Endothelial cell of umbilical vein (primary cell): ENCODE results near the gene GRID2. TPM values are rescaled to one million over a fixed set of nuclear protein-coding genes. Genes with fewer than 3 reads are reported as not detected.

Source experiments
- BruUV-seq: library from RNA; stranded (reverse); fragments of 400-500 nt; replicated peaks from 2 replicates; lab custom pipeline; 2021; lab: Mats Ljungman, UMichigan
- CTCF ChIA-PET: fragments of 300-600, 350-600 bp; sonication (Branson Sonifier 250); formaldehyde crosslinking; loops from one replicate; lab custom pipeline; 2021; ENCODE audit warnings: antibody characterized with exemption, inconsistent platforms; lab: Charles Lee
- POLR2A ChIA-PET: fragments of 300-600, 350-600 bp; sonication (Branson Sonifier 250); formaldehyde crosslinking; loops from one replicate; lab custom pipeline; 2021; ENCODE audit warnings: antibody characterized with exemption, inconsistent platforms; lab: Charles Lee
- DNase-seq: peaks from one replicate; pipeline ENCODE4 v3.0.0-alpha.2; 2011; ENCODE audit warnings: low read depth, low spot score
- FAIRE-seq: peaks from 2 replicates; lab custom pipeline; 2011; peaks lifted over from hg19 to GRCh38; lab: Jason Lieb, UNC
- H2AFZ ChIP-seq: 2 replicates; pipeline ENCODE4 v1.6.0; 2012; ENCODE audit warnings: low read depth, low read length, control low read depth, inconsistent platforms
- H3K27ac ChIP-seq: 2 replicates; pipeline ENCODE4 v1.5.1; 2011; ENCODE audit warnings: low read depth, mild to moderate bottlenecking, control low read depth, low read length, moderate library complexity; ENCODE audit not compliant: insufficient read depth
- H3K27me3 ChIP-seq, 2 experiments: 2 replicates each; pipeline versions ENCODE4 v1.6.0 to v1.6.1; 2011; ENCODE audit warnings: low read length in 2 of 2, mixed read lengths in 1 of 2; ENCODE audit not compliant: control insufficient read depth in 2 of 2, insufficient read depth in 2 of 2
- H3K36me3 ChIP-seq, 2 experiments: 2 replicates in 1 of 2; 3 replicates in 1 of 2; pipeline ENCODE4 v1.5.1; 2011; ENCODE audit warnings: low read length in 2 of 2, mild to moderate bottlenecking in 1 of 2, moderate library complexity in 1 of 2; ENCODE audit not compliant: control insufficient read depth in 2 of 2, insufficient read depth in 2 of 2; ENCODE audit errors: extremely low read depth in 1 of 2
- H3K4me1 ChIP-seq: 3 replicates; pipeline ENCODE4 v1.5.1; 2011; ENCODE audit warnings: mild to moderate bottlenecking, low read length; ENCODE audit not compliant: control insufficient read depth, insufficient read depth; ENCODE audit errors: extremely low read depth
- H3K4me2 ChIP-seq: 2 replicates; pipeline ENCODE4 v1.6.1; 2011; ENCODE audit warnings: low read length, control low read depth, mixed read lengths; ENCODE audit not compliant: insufficient read depth
- H3K4me3 ChIP-seq, 3 experiments: fragments of 200-600 bp in 1 of 3; sonication (generic), shearing (Covaris generic) in 1 of 3; replicated peaks in 1 of 3; 2 replicates each; pipeline ENCODE4 v1.5.1; 2011 to 2016; ENCODE audit warnings: control low read depth in 3 of 3, low read length in 3 of 3, mild to moderate bottlenecking in 2 of 3, inconsistent platforms in 1 of 3, low read depth in 1 of 3, moderate library complexity in 1 of 3; ENCODE audit not compliant: insufficient read depth in 1 of 3
- H3K79me2 ChIP-seq: 2 replicates; pipeline ENCODE4 v1.6.0; 2012; ENCODE audit warnings: low read length, inconsistent platforms; ENCODE audit not compliant: control insufficient read depth, insufficient read depth
- H3K9ac ChIP-seq: replicated peaks from 2 replicates; pipeline ENCODE3; 2011; ENCODE audit warnings: low read length, control low read depth; ENCODE audit not compliant: insufficient read depth; ENCODE audit errors: extremely low read depth
- H3K9me1 ChIP-seq: replicated peaks from 3 replicates; pipeline ENCODE4 v1.6.0; 2011; ENCODE audit warnings: mild to moderate bottlenecking, low read length; ENCODE audit not compliant: control insufficient read depth, insufficient read depth; ENCODE audit errors: extremely low read depth
- H3K9me3 ChIP-seq: replicated peaks from 2 replicates; pipeline ENCODE4 v1.5.1; 2012; ENCODE audit warnings: low read length, inconsistent platforms; ENCODE audit not compliant: control insufficient read depth, insufficient read depth
- H4K20me1 ChIP-seq: replicated peaks from 2 replicates; pipeline ENCODE3; 2011; ENCODE audit warnings: mild to moderate bottlenecking, low read length; ENCODE audit not compliant: control insufficient read depth, insufficient read depth; ENCODE audit errors: extremely low read depth
- FOS ChIP-seq: IDR thresholded peaks from 2 replicates; pipeline ENCODE4 v1.6.1; 2011; ENCODE audit warnings: mild to moderate bottlenecking, low read length, moderate library complexity, borderline replicate concordance; ENCODE audit not compliant: insufficient read depth
- POLR2A ChIP-seq: IDR thresholded peaks from 2 replicates; pipeline ENCODE4 v1.6.1; 2012; ENCODE audit warnings: low read depth, mild to moderate bottlenecking, control low read depth, low read length
- dilution Hi-C: fragments of 300-500 bp; cut with MboI; formaldehyde crosslinking; loops from one replicate; pipeline ENCODE4 v1.15.0; 2019; ENCODE audit warnings: low sequenced_read_pairs; ENCODE audit not compliant: extremely low pct_ligation_motif_present
- intact Hi-C: fragments of 100-400 bp; cut with micrococcal nuclease; formaldehyde crosslinking; loops from one replicate; pipeline ENCODE4 v1.10.0; 2022
- polyA plus RNA-seq, 4 experiments: library from polyadenylated mRNA; depleted of rRNA in 3 of 4; stranded (reverse) in 3 of 4; unstranded in 1 of 4; fragments of >200 nt; gene quantifications; 2 replicates each; pipeline versions ENCODE4 v1.2.1 to v1.2.3, GENCODE V29; 2011 to 2012; ENCODE audit warnings: missing spikeins in 1 of 4
- total RNA-seq: library from RNA; stranded (reverse); gene quantifications from 2 replicates; pipeline ENCODE4 v1.2.3, GENCODE V29; 2021
- TF ChIP-seq, protein P1 (sequence below), 2 donors: IDR thresholded peaks; 1 replicate in 1 of 2; 2 replicates in 1 of 2; pipeline ENCODE4 v1.5.1; 2011; ENCODE audit warnings: low read length in 2 of 2, mild to moderate bottlenecking in 2 of 2, moderate library complexity in 2 of 2, control low read depth in 1 of 2, inconsistent platforms in 1 of 2, low read depth in 1 of 2; ENCODE audit not compliant: insufficient read depth in 1 of 2; ENCODE audit errors: extremely low read depth in 1 of 2

Gene GRID2
- total and polyA plus RNA-seq, 2 donors (not counting 3 experiments of a cell fraction or from before 2014, with no cell fraction given): not detected

DNA sequence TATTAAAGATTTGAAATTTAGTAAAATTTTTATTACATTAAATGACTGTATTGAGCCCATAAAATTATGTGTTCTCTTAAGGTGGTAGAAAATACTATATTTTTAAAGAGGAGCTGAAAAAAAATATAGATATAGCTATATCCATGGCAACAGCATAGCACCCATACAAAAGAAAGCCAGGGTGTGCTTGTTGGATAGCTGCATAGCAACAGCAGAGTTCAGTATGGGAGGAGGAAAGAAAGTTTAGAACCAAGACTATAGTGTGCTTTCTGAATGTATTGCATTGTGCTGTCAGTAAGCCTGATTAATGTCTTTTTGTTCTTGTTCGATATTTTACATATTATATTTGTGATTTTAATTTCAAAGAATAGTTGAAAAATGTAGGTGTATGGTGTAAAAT lies 78.4 kb downstream of the GRID2 start:
- Histone ChIP-seq H2AFZ (no peak overlapping the region), H3K4me2 (no peak overlapping the region), H3K9me3 (no peaks in the 10 kb centered on the region), H3K36me3 (no peaks in the 10 kb centered on the region), H3K4me1 (no peaks in the 10 kb centered on the region), H3K4me3 (no peak overlapping the region), H4K20me1 (no peaks in the 10 kb centered on the region), H3K79me2 (no peaks in the 10 kb centered on the region), H3K27ac (no peak overlapping the region), H3K27me3 (no peaks in the 10 kb centered on the region), H3K9ac (no peak overlapping the region), H3K9me1 (no peaks in the 10 kb centered on the region)
- intact Hi-C loops: loop anchor here (10.0 kb wide), 1 partner anchor 1383 kb away; no protein-coding TSS in a partner anchor
- FAIRE-seq (no peak), DNase-seq (no peak)
- dilution Hi-C loops: no loop called here
- ChIA-PET POLR2A (no interaction called here), CTCF (interaction anchor here (1.6 kb wide), 1 partner anchor 1963 kb away, joined by 4 read pairs; no protein-coding TSS in a partner anchor)
- BruUV-seq: no TSS peak
- TF ChIP-seq POLR2A: no peak

DNA sequence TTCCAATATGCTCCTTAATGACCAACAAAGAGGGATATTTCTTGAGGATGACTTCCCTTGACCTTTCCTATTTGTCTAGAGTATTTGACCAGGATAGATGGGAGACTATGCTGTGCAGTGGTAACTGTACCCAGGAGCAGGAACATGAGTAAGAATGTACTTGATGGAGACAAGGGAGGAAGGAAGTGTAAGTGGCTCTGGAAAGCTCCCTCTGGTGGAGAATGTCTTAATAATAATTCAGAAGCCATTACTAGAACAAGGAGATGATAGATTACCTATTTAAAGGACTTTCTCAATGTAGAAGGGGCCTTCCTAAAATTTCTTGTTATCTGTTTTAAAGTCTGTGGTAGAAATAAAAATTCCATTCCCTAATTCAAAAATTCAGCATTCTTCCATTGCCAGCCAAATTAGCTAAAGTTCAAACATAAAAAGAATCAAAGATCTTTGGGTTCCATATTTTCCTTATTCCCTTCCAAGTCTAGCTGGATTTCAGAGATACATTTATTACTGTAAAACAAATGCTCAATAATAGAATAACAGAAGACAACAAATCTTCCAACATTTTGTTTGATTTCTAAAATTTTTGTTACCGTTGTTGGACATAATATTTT lies 83.8 kb downstream of the GRID2 start:
- intact Hi-C loops: loop anchor here (1.0 to 10.0 kb wide), 3 partner anchors 1274 to 1968 kb away; no protein-coding TSS in a partner anchor
- peak overlapping the region; percentile 54 for H2AFZ ChIP-seq
- H4K20me1 ChIP-seq: no peaks in the 10 kb centered on the region
- H3K9me1 ChIP-seq: no peaks in the 10 kb centered on the region
- TF ChIP-seq, protein P1, sequence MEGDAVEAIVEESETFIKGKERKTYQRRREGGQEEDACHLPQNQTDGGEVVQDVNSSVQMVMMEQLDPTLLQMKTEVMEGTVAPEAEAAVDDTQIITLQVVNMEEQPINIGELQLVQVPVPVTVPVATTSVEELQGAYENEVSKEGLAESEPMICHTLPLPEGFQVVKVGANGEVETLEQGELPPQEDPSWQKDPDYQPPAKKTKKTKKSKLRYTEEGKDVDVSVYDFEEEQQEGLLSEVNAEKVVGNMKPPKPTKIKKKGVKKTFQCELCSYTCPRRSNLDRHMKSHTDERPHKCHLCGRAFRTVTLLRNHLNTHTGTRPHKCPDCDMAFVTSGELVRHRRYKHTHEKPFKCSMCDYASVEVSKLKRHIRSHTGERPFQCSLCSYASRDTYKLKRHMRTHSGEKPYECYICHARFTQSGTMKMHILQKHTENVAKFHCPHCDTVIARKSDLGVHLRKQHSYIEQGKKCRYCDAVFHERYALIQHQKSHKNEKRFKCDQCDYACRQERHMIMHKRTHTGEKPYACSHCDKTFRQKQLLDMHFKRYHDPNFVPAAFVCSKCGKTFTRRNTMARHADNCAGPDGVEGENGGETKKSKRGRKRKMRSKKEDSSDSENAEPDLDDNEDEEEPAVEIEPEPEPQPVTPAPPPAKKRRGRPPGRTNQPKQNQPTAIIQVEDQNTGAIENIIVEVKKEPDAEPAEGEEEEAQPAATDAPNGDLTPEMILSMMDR (IDR thresholded peaks at IDR 0.05; ENCODE audit: extremely low read depth in 1 of 2, insufficient read depth in 1 of 2, low read depth in 1 of 2, low read length in 2 of 2): peak; percentile 46
- no peak for TF ChIP-seq FOS
- DNase-seq: peak; percentile 63
- no peak overlapping the region for H3K4me3 ChIP-seq
- dilution Hi-C loops: no loop called here
- CTCF ChIA-PET: interaction anchor here (0.8 to 4.2 kb wide), 15 partner anchors 8 to 1972 kb away, joined by 3 to 71 read pairs (median 5); no protein-coding TSS in a partner anchor
- H3K27me3 ChIP-seq: no peaks in the 10 kb centered on the region
- no peaks in the 10 kb centered on the region for H3K4me1 ChIP-seq
- H3K4me2 ChIP-seq: no peak overlapping the region
- BruUV-seq: no TSS peak
- H3K9ac ChIP-seq: no peak overlapping the region
- FAIRE-seq: peak; percentile 63
- no peaks in the 10 kb centered on the region for H3K36me3 ChIP-seq
- H3K27ac ChIP-seq: no peak overlapping the region
- POLR2A ChIA-PET: no interaction called here
- no peaks in the 10 kb centered on the region for H3K9me3 ChIP-seq
- no peaks in the 10 kb centered on the region for H3K79me2 ChIP-seq
